ENCODE measurements around the gene PIEZO2.

PIEZO2 gene

GRCh38 chr18:10715791-10716190, 433.6 kb downstream of the PIEZO2 start:
- no peak for DNase-seq

GRCh38 chr18:10713409-10713808, 436.0 kb downstream of the PIEZO2 start:
- no peak for DNase-seq

- no peak for DNase-seq
These were observed 442.1 kb downstream of the PIEZO2 start for GRCh38 chr18:10707294-10707693.

GRCh38 chr18:10705786-10706185, 443.6 kb downstream of the PIEZO2 start:
- DNase-seq, result peak; percentile 93

- peak; percentile 71 for DNase-seq
These were observed 444.1 kb downstream of the PIEZO2 start for GRCh38 chr18:10705291-10705690.

GRCh38 chr18:10702206-10702605, 447.2 kb downstream of the PIEZO2 start:
- DNase-seq, result no peak

- peak; percentile 55 for DNase-seq
These were observed 459.0 kb downstream of the PIEZO2 start for GRCh38 chr18:10690366-10690765.

- DNase-seq, result no peak
These were observed 459.4 kb downstream of the PIEZO2 start for GRCh38 chr18:10690035-10690329.

GRCh38 chr18:10689236-10690034, 459.9 kb downstream of the PIEZO2 start:
- no peak for DNase-seq

- no peak for DNase-seq
These were observed 460.6 kb downstream of the PIEZO2 start for GRCh38 chr18:10688766-10689165.

GRCh38 chr18:10687161-10687925, 462.0 kb downstream of the PIEZO2 start:
- DNase-seq, result no peak

- DNase-seq, result no peak
These were observed 463.1 kb downstream of the PIEZO2 start for GRCh38 chr18:10686308-10686707.

GRCh38 chr18:10685484-10685883, 463.9 kb downstream of the PIEZO2 start:
- DNase-seq, result no peak

- no peak for DNase-seq
These were observed 467.0 kb downstream of the PIEZO2 start for GRCh38 chr18:10682368-10682714.

- no peak for DNase-seq
These were observed 467.6 kb downstream of the PIEZO2 start for GRCh38 chr18:10681581-10682367.

GRCh38 chr18:10680271-10680596, 469.1 kb downstream of the PIEZO2 start:
- no peak for DNase-seq

- no peak for DNase-seq
These were observed 469.7 kb downstream of the PIEZO2 start for GRCh38 chr18:10679557-10680270.

- no peak for DNase-seq
These were observed 477.9 kb downstream of the PIEZO2 start for GRCh38 chr18:10671441-10671840.

- peak; percentile 80 for DNase-seq
These were observed 478.5 kb downstream of the PIEZO2 start for GRCh38 chr18:10670856-10671255.

GRCh38 chr18:10669441-10670100, 479.8 kb downstream of the PIEZO2 start:
- peak; percentile 68 for DNase-seq

GRCh38 chr18:10663750-10664149, 485.6 kb downstream of the PIEZO2 start:
- DNase-seq, result no peak

GRCh38 chr18:10661317-10661716, 488.1 kb downstream of the PIEZO2 start:
- DNase-seq, result no peak
